IMR-90 (cell line): ENCODE measurements around the gene GABARAPL2. TPM values are rescaled to one million over a fixed set of nuclear protein-coding genes. Genes with fewer than 3 reads are reported as not detected.

ENCODE experiments used
- ATAC-seq: fragments of 200-7000 bp; cut with Tn5 transposase; 2 replicates; pipeline ENCODE4 v1.9.1; 2020; ENCODE audit warnings: low read depth, mild to moderate bottlenecking, moderate library complexity
- BruUV-seq: library from RNA; stranded (reverse); fragments of 400-500 nt; replicated peaks from 2 replicates; lab custom pipeline; 2021; lab: Mats Ljungman, UMichigan
- CTCF ChIA-PET: fragments of 300-600 bp; formaldehyde crosslinking; extraction: SDS; loops from one replicate; lab custom pipeline; 2021; ENCODE audit warnings: antibody characterized with exemption; lab: Yijun Ruan, JAX
- POLR2A ChIA-PET: fragments of 300-600 bp; sonication (Branson Sonifier 250); formaldehyde crosslinking; loops from one replicate; lab custom pipeline; 2022; ENCODE audit warnings: antibody characterized with exemption; ENCODE audit not compliant: unreplicated experiment; lab: Charles Lee
- DNase-seq: peaks from one replicate; pipeline ENCODE4 v3.0.0; 2013
- H2AFZ ChIP-seq: replicated peaks from 2 replicates; pipeline ENCODE3; 2013; ENCODE audit warnings: low read length, mild to moderate bottlenecking; ENCODE audit not compliant: poor library complexity
- H2AK5ac ChIP-seq: 2 replicates; pipeline ENCODE4 v1.6.1; 2013; ENCODE audit warnings: low read depth, low read length, inconsistent platforms
- H2AK9ac ChIP-seq: replicated peaks from 2 replicates; pipeline ENCODE3; 2013; ENCODE audit warnings: mild to moderate bottlenecking, low read depth, low read length, moderate library complexity; ENCODE audit not compliant: poor library complexity
- H2BK120ac ChIP-seq: 2 replicates; pipeline ENCODE4 v1.6.1; 2013; ENCODE audit warnings: low read depth, low read length, inconsistent platforms
- H2BK15ac ChIP-seq: 3 replicates; pipeline ENCODE4 v1.6.1; 2013; ENCODE audit warnings: low read depth, low read length, inconsistent platforms
- H2BK20ac ChIP-seq: 2 replicates; pipeline ENCODE4 v1.6.1; 2013; ENCODE audit warnings: low read depth, mild to moderate bottlenecking, inconsistent platforms, low read length, moderate library complexity
- H2BK5ac ChIP-seq: 2 replicates; pipeline ENCODE4 v1.6.1; 2013; ENCODE audit warnings: mild to moderate bottlenecking, low read depth, low read length, inconsistent platforms; ENCODE audit not compliant: poor library complexity, severe bottlenecking
- H3K14ac ChIP-seq: replicated peaks from 2 replicates; pipeline ENCODE4 v1.6.1; 2013; ENCODE audit warnings: low read depth, low read length, inconsistent platforms
- H3K18ac ChIP-seq: 2 replicates; pipeline ENCODE4 v1.6.1; 2013; ENCODE audit warnings: low read depth, low read length, control low read depth
- H3K23ac ChIP-seq: 2 replicates; pipeline ENCODE4 v1.6.1; 2013; ENCODE audit warnings: low read depth, low read length, inconsistent platforms
- H3K27ac ChIP-seq: 2 replicates; pipeline ENCODE4 v1.5.1; 2013; ENCODE audit warnings: mild to moderate bottlenecking, control low read depth, low read length; ENCODE audit not compliant: insufficient read depth
- H3K27me3 ChIP-seq: 2 replicates; pipeline ENCODE4 v1.6.1; 2013; ENCODE audit warnings: low read length; ENCODE audit not compliant: control insufficient read depth, insufficient read depth
- H3K36me3 ChIP-seq: 2 replicates; pipeline ENCODE4 v1.6.1; 2013; ENCODE audit warnings: low read length, mixed read lengths; ENCODE audit not compliant: control insufficient read depth, insufficient read depth
- H3K4ac ChIP-seq: 2 replicates; pipeline ENCODE4 v1.6.1; 2013; ENCODE audit warnings: low read depth, low read length, inconsistent platforms
- H3K4me1 ChIP-seq: 2 replicates; pipeline ENCODE4 v1.6.1; 2013; ENCODE audit warnings: low read length, mixed read lengths; ENCODE audit not compliant: control insufficient read depth, insufficient read depth
- H3K4me2 ChIP-seq: 2 replicates; pipeline ENCODE4 v1.6.1; 2013; ENCODE audit warnings: low read depth, mild to moderate bottlenecking, control low read depth, low read length, moderate library complexity
- H3K4me3 ChIP-seq: 2 replicates; pipeline ENCODE4 v1.5.1; 2013; ENCODE audit warnings: low read depth, mild to moderate bottlenecking, control low read depth, low read length, moderate library complexity; ENCODE audit not compliant: insufficient read depth
- H3K56ac ChIP-seq: 2 replicates; pipeline ENCODE4 v1.6.1; 2013; ENCODE audit warnings: low read length, inconsistent platforms; ENCODE audit not compliant: insufficient read depth; ENCODE audit errors: extremely low read depth
- H3K79me1 ChIP-seq, 2 experiments: 2 replicates each; pipeline ENCODE4 v1.6.1; 2013; ENCODE audit warnings: low read length in 2 of 2, inconsistent platforms in 1 of 2, low read depth in 1 of 2
- H3K9ac ChIP-seq: 2 replicates; pipeline ENCODE4 v1.6.1; 2013; ENCODE audit warnings: low read depth, low read length, control low read depth
- H3K9me1 ChIP-seq: 2 replicates; pipeline ENCODE4 v1.6.1; 2013; ENCODE audit warnings: low read length, inconsistent platforms; ENCODE audit not compliant: insufficient read depth
- H3K9me3 ChIP-seq: 2 replicates; pipeline ENCODE4 v1.6.1; 2013; ENCODE audit warnings: low read length; ENCODE audit not compliant: control insufficient read depth, insufficient read depth
- H4K20me1 ChIP-seq: 2 replicates; pipeline ENCODE4 v1.6.1; 2013; ENCODE audit warnings: low read length, inconsistent platforms; ENCODE audit not compliant: insufficient read depth
- H4K5ac ChIP-seq: 2 replicates; pipeline ENCODE4 v1.6.1; 2013; ENCODE audit warnings: mild to moderate bottlenecking, low read depth, low read length, control low read depth
- H4K8ac ChIP-seq, 2 experiments: 2 replicates each; pipeline ENCODE4 v1.6.1; 2013; ENCODE audit warnings: low read depth in 2 of 2, low read length in 2 of 2, control low read depth in 1 of 2, inconsistent platforms in 1 of 2
- H4K91ac ChIP-seq: 2 replicates; pipeline ENCODE4 v1.6.1; 2013; ENCODE audit warnings: low read depth, low read length, inconsistent platforms; ENCODE audit not compliant: insufficient read depth
- CHD1 ChIP-seq: IDR thresholded peaks from 2 replicates; pipeline ENCODE4 v1.6.1; 2012; ENCODE audit warnings: low read depth, low read length, improper control_type of control experiment
- MXI1 ChIP-seq: IDR thresholded peaks from 2 replicates; pipeline ENCODE4 v1.6.1; 2012; ENCODE audit warnings: low read depth, mild to moderate bottlenecking, low read length, moderate library complexity, borderline replicate concordance
- RCOR1 ChIP-seq: IDR thresholded peaks from 2 replicates; pipeline ENCODE4 v1.6.1; 2012; ENCODE audit warnings: mild to moderate bottlenecking, low read length, improper control_type of control experiment; ENCODE audit not compliant: insufficient replicate concordance
- WGBS, 2 experiments: methylation state at CpG; one replicate each; pipeline versions ENCODE4 v1.1.5 to v1.1.7; 2013; ENCODE audit warnings: missing lambda C conversion rate in 2 of 2; ENCODE audit not compliant: insufficient read length in 1 of 2; ENCODE audit errors: extremely low coverage in 2 of 2; 5-methylcytosine and 5-hydroxymethylcytosine counted together
- dilution Hi-C: fragments of 300-500 bp; cut with HindIII; formaldehyde crosslinking; loops from one replicate; pipeline ENCODE4 v1.14.3; 2018; ENCODE audit warnings: low sequenced_read_pairs; ENCODE audit not compliant: unreplicated experiment
- in situ Hi-C: fragments of 300-500 bp; cut with MboI; formaldehyde crosslinking; loops from 3 replicates; pipeline ENCODE4 v1.14.3; 2019; ENCODE audit warnings: low sequenced_read_pairs, inconsistent platforms, mixed read lengths
- intact Hi-C: fragments of 100-400 bp; cut with micrococcal nuclease; formaldehyde crosslinking; loops from 2 replicates; pipeline ENCODE4 v1.10.0; 2022
- polyA plus RNA-seq, 3 experiments: library from polyadenylated mRNA; depleted of rRNA; stranded (reverse); fragments of >200 nt; gene quantifications; 2 replicates each; pipeline ENCODE4 v1.2.3, GENCODE V29; 2012; ENCODE audit warnings: low replicate concordance in 1 of 3
- total RNA-seq: library from RNA; depleted of rRNA; stranded (reverse); fragments of >200 nt; gene quantifications from 2 replicates; pipeline ENCODE4 v1.2.3, GENCODE V29; 2012
- TF ChIP-seq, protein P1 (sequence below): fragments of 150-350 bp; IDR thresholded peaks from 2 replicates; pipeline ENCODE4 v1.6.1; 2016; ENCODE audit warnings: low read depth, mild to moderate bottlenecking, low read length, moderate library complexity, borderline replicate concordance

GABARAPL2 gene
- total and polyA plus RNA-seq, 2 of the 4 experiments (the other 2 are of a cell fraction): 33.3 to 65.9 TPM

- Histone ChIP-seq H3K27me3 (no peaks in the 10 kb centered on the region), H3K27ac (no peak overlapping the region), H3K9me3 (no peaks in the 10 kb centered on the region), H3K9ac (no peak overlapping the region), H3K18ac (no peak overlapping the region), H2BK15ac (no peak overlapping the region), H3K79me1 (0 out of 4 replicates have a peak, but pooled peaks cover 0 to 8% of the 10 kb centered on the region in 2 experiments), H3K14ac (no peak overlapping the region), H2BK120ac (no peak overlapping the region), H3K36me3 (peaks cover 32% of the 10 kb centered on the region), H3K4me3 (no peak overlapping the region), H4K20me1 (no peaks in the 10 kb centered on the region), H2BK20ac (no peak overlapping the region), H3K56ac (no peak overlapping the region), H3K4ac (no peak overlapping the region), H3K4me1 (peaks cover 3% of the 10 kb centered on the region), H3K4me2 (no peak overlapping the region), H2AK9ac (no peak overlapping the region), H2AK5ac (no peak overlapping the region), H4K8ac (no peak overlapping the region), H2BK5ac (no peak overlapping the region), H3K23ac (no peak overlapping the region), H4K5ac (no peak overlapping the region), H3K9me1 (peaks cover 3% of the 10 kb centered on the region; the same call in 1 of the 2 replicates), H4K91ac (no peak overlapping the region), H2AFZ (no peak overlapping the region)
- WGBS, 2 experiments: 100% methylated on average over 3 of the region's 4 CpGs; no CpG with 5 or more reads in 1 of the 2 experiments
- dilution Hi-C loops: no loop called here
- CTCF ChIA-PET: no interaction called here
- ATAC-seq: no peak
- POLR2A ChIA-PET: interaction anchor here (0.5 kb wide), 1 partner anchor 11 kb away, joined by 3 read pairs; no protein-coding TSS in a partner anchor
- TF ChIP-seq RCOR1 (no peak), MXI1 (no peak), CHD1 (no peak)
- TF ChIP-seq, protein P1, sequence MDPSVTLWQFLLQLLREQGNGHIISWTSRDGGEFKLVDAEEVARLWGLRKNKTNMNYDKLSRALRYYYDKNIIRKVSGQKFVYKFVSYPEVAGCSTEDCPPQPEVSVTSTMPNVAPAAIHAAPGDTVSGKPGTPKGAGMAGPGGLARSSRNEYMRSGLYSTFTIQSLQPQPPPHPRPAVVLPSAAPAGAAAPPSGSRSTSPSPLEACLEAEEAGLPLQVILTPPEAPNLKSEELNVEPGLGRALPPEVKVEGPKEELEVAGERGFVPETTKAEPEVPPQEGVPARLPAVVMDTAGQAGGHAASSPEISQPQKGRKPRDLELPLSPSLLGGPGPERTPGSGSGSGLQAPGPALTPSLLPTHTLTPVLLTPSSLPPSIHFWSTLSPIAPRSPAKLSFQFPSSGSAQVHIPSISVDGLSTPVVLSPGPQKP: no peak
- intact Hi-C loops: no loop called here
- in situ Hi-C loops: no loop called here
- no TSS peak for BruUV-seq
- no peak for DNase-seq
These were observed 37.1 kb downstream of the GABARAPL2 start for GRCh38 chr16:75603241-75603640.
